Measurements from ENCODE around the gene NTSR2. TPM values are rescaled to one million over a fixed set of nuclear protein-coding genes. Genes with fewer than 3 reads are reported as not detected.

The NTSR2 gene
- total RNA-seq, 1 donor from 2014 or later: not detected

DNA sequence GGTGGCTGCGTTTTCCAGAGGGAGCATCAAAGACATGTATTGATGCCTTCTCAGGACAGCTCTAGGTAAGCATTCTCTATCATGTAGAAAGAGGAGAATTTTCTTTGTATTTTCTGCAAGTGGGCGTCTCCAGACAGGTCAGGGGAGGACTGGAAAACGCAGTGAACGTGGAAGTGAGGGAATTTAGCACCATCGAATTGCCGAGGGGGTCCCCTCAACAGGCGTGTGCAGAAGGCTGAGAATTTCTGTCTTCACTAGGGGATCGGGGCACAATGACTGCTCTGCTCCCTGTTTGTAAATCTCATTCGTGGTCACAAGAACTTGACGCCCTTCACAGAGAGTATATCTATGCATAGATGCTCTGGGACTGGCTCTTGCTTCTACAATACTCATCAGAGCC lies 5.0 kb upstream of the NTSR2 start:
- Histone ChIP-seq H3K4me1 (peaks cover 14% of the 10 kb centered on the region), H2AFZ (replicated peaks) (no peak overlapping the region), H3K27ac (no peak overlapping the region), H3K9me3 (ENCODE audit: low read depth) (no peaks in the 10 kb centered on the region), H4K20me1 (ENCODE audit: low read depth) (peaks cover 7% of the 10 kb centered on the region), H3K36me3 (no peaks in the 10 kb centered on the region), H3K79me2 (ENCODE audit: low read depth) (no peaks in the 10 kb centered on the region), H3K27me3 (peaks cover 31% of the 10 kb centered on the region), H3K9ac (no peak overlapping the region), H3K4me3 (no peak overlapping the region), H3K4me2 (no peak overlapping the region), H3F3A (ENCODE audit: low read depth) (peaks cover 16% of the 10 kb centered on the region)
- Mint-ChIP-seq H3K4me1 (peaks cover 28% of the 10 kb centered on the region), H3K36me3 (no peaks in the 10 kb centered on the region), H3K27me3 (ENCODE audit: insufficient read depth, low read depth) (peaks cover 18% of the 10 kb centered on the region), H3K4me3 (no peak overlapping the region), H3K27ac (no peak overlapping the region), H3K9me3 (no peaks in the 10 kb centered on the region)
- DNase-seq (ENCODE audit: low spot score): no peak
- TF ChIP-seq, protein P1, sequence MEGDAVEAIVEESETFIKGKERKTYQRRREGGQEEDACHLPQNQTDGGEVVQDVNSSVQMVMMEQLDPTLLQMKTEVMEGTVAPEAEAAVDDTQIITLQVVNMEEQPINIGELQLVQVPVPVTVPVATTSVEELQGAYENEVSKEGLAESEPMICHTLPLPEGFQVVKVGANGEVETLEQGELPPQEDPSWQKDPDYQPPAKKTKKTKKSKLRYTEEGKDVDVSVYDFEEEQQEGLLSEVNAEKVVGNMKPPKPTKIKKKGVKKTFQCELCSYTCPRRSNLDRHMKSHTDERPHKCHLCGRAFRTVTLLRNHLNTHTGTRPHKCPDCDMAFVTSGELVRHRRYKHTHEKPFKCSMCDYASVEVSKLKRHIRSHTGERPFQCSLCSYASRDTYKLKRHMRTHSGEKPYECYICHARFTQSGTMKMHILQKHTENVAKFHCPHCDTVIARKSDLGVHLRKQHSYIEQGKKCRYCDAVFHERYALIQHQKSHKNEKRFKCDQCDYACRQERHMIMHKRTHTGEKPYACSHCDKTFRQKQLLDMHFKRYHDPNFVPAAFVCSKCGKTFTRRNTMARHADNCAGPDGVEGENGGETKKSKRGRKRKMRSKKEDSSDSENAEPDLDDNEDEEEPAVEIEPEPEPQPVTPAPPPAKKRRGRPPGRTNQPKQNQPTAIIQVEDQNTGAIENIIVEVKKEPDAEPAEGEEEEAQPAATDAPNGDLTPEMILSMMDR (IDR thresholded peaks at IDR 0.05): no peak
- TF ChIP-seq EZH2 (IDR thresholded peaks at IDR 0.05) (no peak), EZH2phosphoT487 (IDR thresholded peaks at IDR 0.05) (no peak)

DNA sequence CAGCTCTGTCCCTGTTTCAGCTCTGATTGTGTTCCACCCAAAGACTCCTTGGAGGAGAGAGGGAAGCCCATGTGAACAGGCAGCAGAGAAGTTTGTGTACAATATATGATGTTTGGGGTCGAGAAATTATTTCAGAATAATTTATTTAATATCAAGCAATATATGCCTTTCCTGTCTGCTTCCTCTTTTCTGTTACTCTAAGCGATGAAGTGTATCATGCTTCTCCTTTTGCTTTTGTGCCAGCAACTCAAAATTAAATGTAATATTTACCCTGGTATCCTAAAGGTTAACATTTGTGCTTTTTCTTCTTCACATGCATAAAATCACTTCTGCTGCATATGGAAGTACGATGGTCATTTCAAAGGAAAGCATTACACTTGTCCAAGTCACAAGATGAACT lies 2.4 kb upstream of the NTSR2 start:
- Mint-ChIP-seq H3K4me1 (peaks cover 25% of the 10 kb centered on the region), H3K27me3 (ENCODE audit: insufficient read depth, low read depth) (peaks cover 18% of the 10 kb centered on the region), H3K9me3 (no peaks in the 10 kb centered on the region), H3K4me3 (no peak overlapping the region), H3K36me3 (no peaks in the 10 kb centered on the region), H3K27ac (no peak overlapping the region)
- H3K36me3 ChIP-seq: no peaks in the 10 kb centered on the region
- H3K27me3 ChIP-seq: peaks cover 57% of the 10 kb centered on the region
- H3F3A ChIP-seq (ENCODE audit: low read depth): peaks cover 16% of the 10 kb centered on the region
- no peak overlapping the region for H2AFZ ChIP-seq (replicated peaks)
- H3K79me2 ChIP-seq (ENCODE audit: low read depth): no peaks in the 10 kb centered on the region
- no peak for DNase-seq (ENCODE audit: low spot score)
- H3K9me3 ChIP-seq (ENCODE audit: low read depth): no peaks in the 10 kb centered on the region
- H4K20me1 ChIP-seq (ENCODE audit: low read depth): peaks cover 16% of the 10 kb centered on the region
- H3K4me2 ChIP-seq: no peak overlapping the region
- H3K9ac ChIP-seq: no peak overlapping the region
- TF ChIP-seq EZH2 (IDR thresholded peaks at IDR 0.05) (no peak), EZH2phosphoT487 (IDR thresholded peaks at IDR 0.05) (no peak)
- TF ChIP-seq, protein P1 (IDR thresholded peaks at IDR 0.05): no peak
- peaks cover 4% of the 10 kb centered on the region for H3K4me1 ChIP-seq
- no peak overlapping the region for H3K4me3 ChIP-seq
- no peak overlapping the region for H3K27ac ChIP-seq

DNA sequence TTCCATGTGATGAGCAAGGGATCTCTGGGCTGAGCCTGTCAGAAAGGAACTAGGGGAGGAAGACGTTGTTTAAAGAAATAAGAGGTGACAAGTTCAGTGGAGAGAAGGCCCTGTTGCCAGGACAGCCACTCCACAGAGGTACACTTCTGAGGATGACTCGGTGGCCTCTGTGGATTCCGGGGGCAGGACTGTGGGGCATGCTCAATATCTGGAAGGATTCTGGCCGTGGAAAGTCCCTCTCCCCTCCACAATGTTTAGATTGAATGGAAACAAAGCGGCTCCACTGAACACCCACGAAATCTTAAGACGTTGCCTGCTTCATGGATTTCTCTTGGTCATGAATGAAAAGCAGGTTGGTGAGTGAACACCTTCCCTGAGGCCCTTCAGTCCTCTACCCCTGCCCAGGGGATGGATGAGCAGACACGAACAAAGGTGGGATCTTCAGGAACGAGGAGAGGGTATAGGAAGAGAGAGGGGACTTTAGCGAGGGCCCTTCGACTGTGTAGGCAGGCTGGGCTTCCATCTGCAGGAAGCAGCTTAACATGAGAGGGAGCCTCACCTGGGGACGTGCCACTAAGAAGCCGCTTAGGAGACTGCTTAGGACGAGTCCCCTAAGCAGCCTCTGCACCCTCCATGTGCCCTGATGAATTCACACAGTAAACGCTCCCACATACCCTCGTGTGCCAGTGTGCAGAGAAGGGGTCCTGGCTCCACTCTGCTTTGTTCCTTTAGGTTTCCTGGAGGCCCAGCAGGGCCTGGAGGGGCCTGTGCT lies 1.9 kb downstream of the NTSR2 start:
- no peak overlapping the region for H3K4me3 ChIP-seq
- no peak overlapping the region for H3K4me2 ChIP-seq
- TF ChIP-seq EZH2 (IDR thresholded peaks at IDR 0.05) (no peak), EZH2phosphoT487 (IDR thresholded peaks at IDR 0.05) (no peak)
- TF ChIP-seq, protein P1 (IDR thresholded peaks at IDR 0.05): no peak
- Mint-ChIP-seq H3K4me3 (no peak overlapping the region), H3K36me3 (no peaks in the 10 kb centered on the region), H3K9me3 (peaks cover 2% of the 10 kb centered on the region), H3K27ac (no peak overlapping the region), H3K4me1 (peaks cover 9% of the 10 kb centered on the region), H3K27me3 (ENCODE audit: insufficient read depth, low read depth) (peaks cover 13% of the 10 kb centered on the region)
- no peaks in the 10 kb centered on the region for H3K79me2 ChIP-seq (ENCODE audit: low read depth)
- H3K27ac ChIP-seq: no peak overlapping the region
- H2AFZ ChIP-seq (replicated peaks): no peak overlapping the region
- H3K36me3 ChIP-seq: no peaks in the 10 kb centered on the region
- H3K9ac ChIP-seq: no peak overlapping the region
- DNase-seq (ENCODE audit: low spot score): no peak
- peaks cover 16% of the 10 kb centered on the region for H4K20me1 ChIP-seq (ENCODE audit: low read depth)
- H3K4me1 ChIP-seq: no peaks in the 10 kb centered on the region
- no peaks in the 10 kb centered on the region for H3K9me3 ChIP-seq (ENCODE audit: low read depth)
- H3F3A ChIP-seq (ENCODE audit: low read depth): peaks cover 12% of the 10 kb centered on the region
- peaks cover 57% of the 10 kb centered on the region for H3K27me3 ChIP-seq

Measured in neural progenitor cell (in vitro differentiated cells).